Breast epithelium (tissue), 4 donors: ENCODE results near the gene ASCL1. TPM values are rescaled to one million over a fixed set of nuclear protein-coding genes. Genes with fewer than 3 reads are reported as not detected.

Experiments
- DNase-seq, 2 donors: peaks; one replicate each; pipeline ENCODE4 v3.0.0-alpha.2; 2019; ENCODE audit warnings: low spot score in 2 of 2
- H3K27ac ChIP-seq, 2 donors: fragments of 200-600 bp; sonication (generic) in 1 of 2; one replicate each; pipeline ENCODE4 v1.5.1; 2016 to 2019; ENCODE audit warnings: mild to moderate bottlenecking in 1 of 2
- H3K27me3 ChIP-seq, 2 donors: fragments of 200-600 bp; sonication (generic) in 1 of 2; one replicate each; pipeline versions ENCODE4 v1.5.1 to v1.6.0; 2017 to 2019; ENCODE audit warnings: control low read depth in 1 of 2, mild to moderate bottlenecking in 1 of 2
- H3K36me3 ChIP-seq: fragments of 200-600 bp; one replicate; pipeline ENCODE4 v1.5.1; 2019
- H3K4me1 ChIP-seq, 2 donors: fragments of 200-600 bp; sonication (generic); one replicate each; pipeline ENCODE4 v1.5.1; 2016 to 2019; ENCODE audit warnings: control low read depth in 1 of 2
- H3K4me3 ChIP-seq, 3 donors: fragments of 200-600 bp; sonication (generic); 1 replicate in 2 of 3; 2 replicates in 1 of 3; pipeline ENCODE4 v1.5.1; 2016 to 2019; ENCODE audit warnings: mild to moderate bottlenecking in 3 of 3, moderate library complexity in 2 of 3
- H3K9me3 ChIP-seq, 2 donors: fragments of 200-600 bp; sonication (generic) in 1 of 2; one replicate each; pipeline ENCODE4 v1.5.1; 2016 to 2019; ENCODE audit warnings: control low read depth in 1 of 2
- CTCF ChIP-seq, 3 donors: fragments of 450-650 bp; IDR thresholded peaks; one replicate each; pipeline ENCODE4 v1.5.1; 2016 to 2017; ENCODE audit warnings: antibody characterized with exemption in 3 of 3, mild to moderate bottlenecking in 3 of 3, moderate library complexity in 3 of 3
- POLR2A ChIP-seq: fragments of 450-650 bp; IDR thresholded peaks from one replicate; pipeline ENCODE4 v1.6.1; 2016; ENCODE audit warnings: antibody characterized with exemption, mild to moderate bottlenecking, moderate library complexity
- POLR2AphosphoS5 ChIP-seq, 3 donors: sonication (generic); formaldehyde crosslinking; IDR thresholded peaks; one replicate each; pipeline ENCODE4 v1.6.1; 2017; ENCODE audit warnings: antibody characterized with exemption in 3 of 3
- intact Hi-C: fragments of 100-400 bp; cut with DNase I; formaldehyde crosslinking; loops from one replicate; pipeline ENCODE4 v1.15.1; 2023; ENCODE audit warnings: low total_unique reads
- total RNA-seq, 3 donors: library from RNA; depleted of rRNA; stranded (reverse); fragments of >200 nt; gene quantifications; one replicate each; pipeline ENCODE4 v1.1.0, GENCODE V29; 2016

The ASCL1 gene
- total RNA-seq, 3 donors from 2014 or later, result 0.15 TPM; not detected in 2

- no peak overlapping the region for H3K27ac ChIP-seq
- peaks cover 5 to 8% of the 10 kb centered on the region in 2 donors for H3K9me3 ChIP-seq
- H3K36me3 ChIP-seq, result no peaks in the 10 kb centered on the region
- no peak for DNase-seq
- H3K4me3 ChIP-seq, result no peak overlapping the region
- intact Hi-C loops, result no loop called here
- H3K4me1 ChIP-seq, result peaks cover 0 to 5% of the 10 kb centered on the region in 2 donors
- peaks cover 3 to 93% of the 10 kb centered on the region in 2 donors for H3K27me3 ChIP-seq
- no peak for TF ChIP-seq CTCF (IDR thresholded peaks at IDR 0.05)
- no peak for TF ChIP-seq POLR2AphosphoS5 (IDR thresholded peaks at IDR 0.05)
- TF ChIP-seq POLR2A, result no peak
Measured at GRCh38 chr12:102960766-102961465, 3.4 kb downstream of the ASCL1 start.

- intact Hi-C loops, result no loop called here
- H3K27me3 ChIP-seq, result peaks cover 0 to 93% of the 10 kb centered on the region in 2 donors
- H3K9me3 ChIP-seq, result peaks cover 5 to 8% of the 10 kb centered on the region in 2 donors
Measured at GRCh38 chr12:102961466-102961855, 4.0 kb downstream of the ASCL1 start.

GRCh38 chr12:102962532-102962931, 5.1 kb downstream of the ASCL1 start:
- no peaks in the 10 kb centered on the region for H3K36me3 ChIP-seq
- no peak overlapping the region for H3K27ac ChIP-seq
- H3K4me3 ChIP-seq, result no peak overlapping the region
- H3K4me1 ChIP-seq, result no peaks in the 10 kb centered on the region
- intact Hi-C loops, result no loop called here
- H3K27me3 ChIP-seq, result peaks cover 0 to 86% of the 10 kb centered on the region in 2 donors
- TF ChIP-seq POLR2AphosphoS5 (IDR thresholded peaks at IDR 0.05) (no peak), POLR2A (no peak), CTCF (IDR thresholded peaks at IDR 0.05) (no peak)
- peaks cover 5 to 8% of the 10 kb centered on the region in 2 donors for H3K9me3 ChIP-seq
- DNase-seq, result no peak

More at GRCh38 chr12:102961466-102961855, 4.0 kb downstream of the ASCL1 start:
- H3K36me3 ChIP-seq, result no peaks in the 10 kb centered on the region
- H3K4me3 ChIP-seq, result no peak overlapping the region
- no peak for TF ChIP-seq CTCF (IDR thresholded peaks at IDR 0.05)
- no peak for TF ChIP-seq POLR2AphosphoS5 (IDR thresholded peaks at IDR 0.05)
- peaks cover 0 to 5% of the 10 kb centered on the region in 2 donors for H3K4me1 ChIP-seq
- no peak for DNase-seq
- no peak overlapping the region for H3K27ac ChIP-seq

- TF ChIP-seq POLR2A (no peak), CTCF (IDR thresholded peaks at IDR 0.05) (no peak), POLR2AphosphoS5 (IDR thresholded peaks at IDR 0.05) (no peak)
- H3K27ac ChIP-seq, result no peak overlapping the region
- intact Hi-C loops, result no loop called here
- no peaks in the 10 kb centered on the region for H3K36me3 ChIP-seq
- peaks cover 5 to 8% of the 10 kb centered on the region in 2 donors for H3K9me3 ChIP-seq
- H3K4me3 ChIP-seq, result no peak overlapping the region
- no peak for DNase-seq
- no peaks in the 10 kb centered on the region for H3K4me1 ChIP-seq
- peaks cover 0 to 83% of the 10 kb centered on the region in 2 donors for H3K27me3 ChIP-seq
Measured at GRCh38 chr12:102962986-102963385, 5.5 kb downstream of the ASCL1 start.

- H3K4me1 ChIP-seq, result no peaks in the 10 kb centered on the region
- peaks cover 0 to 75% of the 10 kb centered on the region in 2 donors for H3K27me3 ChIP-seq
- H3K27ac ChIP-seq, result no peak overlapping the region
- no peaks in the 10 kb centered on the region for H3K36me3 ChIP-seq
- peaks cover 5 to 8% of the 10 kb centered on the region in 2 donors for H3K9me3 ChIP-seq
- no peak for TF ChIP-seq POLR2AphosphoS5 (IDR thresholded peaks at IDR 0.05)
- no peak for TF ChIP-seq CTCF (IDR thresholded peaks at IDR 0.05)
- no peak for TF ChIP-seq POLR2A
- intact Hi-C loops, result loop anchor here (2.0 kb wide), 1 partner anchor 15 kb away; no protein-coding TSS in a partner anchor
- H3K4me3 ChIP-seq, result no peak overlapping the region
- DNase-seq, result no peak
Measured at GRCh38 chr12:102963796-102964195, 6.3 kb downstream of the ASCL1 start.
